HPDE6-E6E7 (cell line): ENCODE measurements around the gene FAM228B.
"Not testable (repeated sequence)": the region's sequence is repeated elsewhere in the genome, so short reads cannot be mapped to it uniquely, and the experiment has no call there.

Experiments
- DNase-seq: peaks from one replicate; pipeline ENCODE4 v3.0.0; 2011; ENCODE audit warnings: missing footprints; ENCODE audit errors: extremely low spot score

Gene FAM228B

GRCh38 chr2:24159708-24160107 lies 36.4 kb downstream of the FAM228B start:
- DNase-seq = no peak

DNA sequence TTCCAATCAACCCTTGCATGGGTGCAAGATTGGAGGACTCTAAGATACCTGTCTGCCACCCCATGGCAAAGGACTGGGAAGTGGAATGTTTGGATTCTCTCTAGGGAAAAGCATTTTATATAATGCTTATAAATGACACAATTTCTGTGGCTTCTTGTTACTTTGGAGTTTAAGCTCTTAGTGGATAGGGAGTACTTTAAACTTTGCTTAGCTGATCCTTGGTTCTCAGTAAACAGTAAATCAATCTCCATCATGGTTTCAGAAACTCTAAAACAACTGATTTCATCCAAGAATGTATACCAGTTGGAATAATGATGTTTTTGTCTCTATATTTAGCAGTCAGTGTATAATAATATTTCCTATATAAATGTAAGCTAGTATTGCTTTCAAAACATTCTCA lies 37.5 kb downstream of the FAM228B start:
- no peak for DNase-seq

GRCh38 chr2:24162494-24162893 lies 39.2 kb downstream of the FAM228B start:
- no peak for DNase-seq

DNA sequence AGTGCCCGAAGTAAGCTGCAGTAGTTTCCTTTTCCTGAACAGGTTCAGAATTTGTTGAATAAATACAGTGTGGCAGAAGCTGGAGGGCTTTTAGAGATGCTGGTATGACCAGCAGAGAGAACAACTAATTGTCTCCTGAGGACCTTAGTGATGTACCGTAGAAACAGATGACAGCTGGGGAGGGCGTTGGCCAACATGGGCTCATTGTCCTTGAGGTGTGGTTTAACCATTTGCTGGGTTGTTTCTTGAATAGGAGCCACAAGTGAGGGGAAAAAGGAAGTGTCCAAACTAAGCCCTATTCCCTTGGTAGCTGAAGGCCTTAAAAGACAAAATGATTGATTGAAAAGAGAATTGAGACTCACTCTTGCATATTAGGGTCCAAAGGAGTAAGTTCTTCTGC lies 39.9 kb downstream of the FAM228B start:
- no peak for DNase-seq

DNA sequence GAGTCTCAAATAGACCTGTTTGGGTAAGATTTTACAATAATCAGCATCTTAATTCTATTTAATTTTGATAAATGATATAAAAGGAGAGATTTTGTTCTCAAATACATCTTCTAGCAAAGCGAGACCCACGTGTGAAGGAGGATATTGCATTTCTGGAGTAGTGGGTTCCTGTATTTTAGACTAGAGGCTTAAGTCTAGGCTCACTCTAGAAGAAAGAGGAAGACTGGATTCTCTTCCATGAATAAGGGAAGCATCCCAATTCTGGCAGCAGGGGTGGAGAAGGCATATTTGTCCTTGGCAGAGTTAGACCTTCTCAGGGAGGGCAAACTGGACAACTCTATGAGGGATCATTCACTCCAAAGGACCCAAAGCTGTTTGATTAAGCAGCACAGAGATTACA lies 40.3 kb downstream of the FAM228B start:
- no peak for DNase-seq

DNA sequence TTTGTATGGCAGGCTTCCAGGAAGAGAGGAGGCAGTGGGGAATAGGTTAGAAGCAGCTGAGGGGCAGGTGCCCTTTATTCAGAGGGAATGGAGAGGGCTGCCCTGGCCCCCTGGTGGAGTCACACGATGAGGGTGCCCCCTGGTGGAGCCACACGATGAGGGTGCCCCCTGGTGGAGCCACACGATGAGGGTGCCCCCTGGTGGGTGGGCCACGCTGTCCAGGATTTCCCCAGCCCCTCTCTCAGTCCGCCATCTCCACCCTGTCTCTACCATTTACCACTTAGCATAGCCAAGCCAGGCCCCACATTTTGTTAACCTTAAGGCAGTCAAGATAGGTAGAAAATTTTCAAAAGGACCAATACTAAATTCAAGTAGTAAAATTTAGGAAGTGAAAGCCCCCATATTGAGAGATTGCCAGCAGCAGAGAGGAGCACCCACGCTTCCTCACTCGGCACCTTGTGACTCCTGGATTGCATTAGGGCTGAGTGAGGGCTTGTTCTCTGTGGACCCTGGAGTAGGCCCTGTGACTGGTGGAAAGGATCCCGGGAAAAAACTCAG lies 41.2 kb downstream of the FAM228B start:
- peak; percentile 47 for DNase-seq

GRCh38 chr2:24169023-24169422 lies 45.8 kb downstream of the FAM228B start:
- DNase-seq = no peak

GRCh38 chr2:24174851-24175277 lies 51.6 kb downstream of the FAM228B start, which contains the start of gene FAM228A:
Gene FAM228A (plus strand): TSS chr2:24175053. CDS start chr2:24175481, 428 bp downstream.
- no peak for DNase-seq

DNA sequence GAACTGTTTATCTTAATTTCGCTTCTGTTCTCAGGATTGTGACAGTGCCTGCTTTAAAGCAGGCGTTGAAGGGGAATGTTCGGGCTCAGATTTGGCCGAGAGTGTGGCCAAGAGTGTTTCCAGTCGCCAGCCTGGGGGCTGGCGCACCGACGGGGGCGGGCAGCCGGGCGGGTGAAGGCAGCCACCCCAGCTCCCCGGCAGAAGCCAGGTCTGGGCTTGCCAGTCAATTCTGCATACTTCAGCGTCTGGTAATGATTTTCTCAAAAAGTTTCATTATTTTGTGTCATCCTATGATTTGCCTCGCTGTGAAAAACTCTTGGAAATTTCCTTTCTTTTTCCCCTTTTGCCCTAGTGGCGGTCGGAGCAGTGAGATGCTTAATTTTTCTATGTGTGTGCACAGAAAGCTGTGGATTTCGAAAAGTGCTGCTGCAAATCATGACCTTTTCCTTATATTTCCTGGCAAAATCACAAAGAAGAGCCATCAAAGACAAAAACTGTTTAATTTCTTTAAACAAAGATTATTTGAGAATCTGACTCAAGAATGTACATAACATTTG lies 52.4 kb downstream of the FAM228B start:
- no peak for DNase-seq

GRCh38 chr2:24176326-24176725 lies 53.1 kb downstream of the FAM228B start:
- DNase-seq = no peak

- DNase-seq = no peak
These were observed 56.4 kb downstream of the FAM228B start for GRCh38 chr2:24179683-24180082.

DNA sequence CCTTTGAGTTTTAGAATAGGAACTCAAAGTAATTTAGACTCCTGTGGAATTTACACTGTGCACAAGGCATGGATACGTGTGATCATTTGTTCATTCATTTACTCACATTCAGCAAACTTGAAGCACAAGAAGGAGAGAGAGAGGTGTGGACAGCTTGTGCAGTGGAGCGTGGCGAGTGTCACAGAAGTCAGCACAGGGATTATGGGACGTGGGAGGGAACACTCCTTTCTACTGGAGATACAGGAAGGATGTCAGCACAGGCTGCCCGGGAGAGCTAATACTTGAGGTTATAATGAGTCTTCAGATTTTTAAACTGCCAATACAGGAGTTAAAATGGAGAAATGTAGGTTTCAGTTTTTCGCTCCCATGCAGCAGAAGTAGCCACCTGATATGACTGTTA lies 58.6 kb downstream of the FAM228B start:
- DNase-seq = no peak

GRCh38 chr2:24182507-24182906 lies 59.2 kb downstream of the FAM228B start:
- no peak for DNase-seq

GRCh38 chr2:24183366-24184069 lies 60.2 kb downstream of the FAM228B start:
- no peak for DNase-seq

- no peak for DNase-seq
These were observed 66.3 kb downstream of the FAM228B start for GRCh38 chr2:24189551-24189950.

DNA sequence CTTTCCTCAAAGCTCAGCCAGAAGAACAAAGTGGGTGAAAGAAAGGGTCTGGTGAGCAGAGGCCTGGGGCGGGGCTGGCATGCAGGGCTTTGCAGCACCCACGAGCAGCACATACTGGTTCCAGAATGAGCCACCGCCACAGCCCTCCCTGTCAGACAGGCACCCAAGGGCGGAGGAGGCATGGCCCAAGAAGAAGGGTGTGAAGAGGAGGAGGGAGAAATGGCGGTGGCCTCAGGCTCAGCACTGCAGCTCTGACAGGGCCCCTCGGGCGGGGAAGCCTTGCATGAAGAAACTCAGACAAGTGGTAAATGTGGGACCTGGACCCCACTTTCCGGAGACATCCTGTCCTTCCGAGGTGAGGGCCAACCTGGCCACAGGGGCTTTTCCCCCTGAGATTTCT lies 67.2 kb downstream of the FAM228B start:
- DNase-seq = no peak

GRCh38 chr2:24191156-24191555 lies 67.9 kb downstream of the FAM228B start:
- no peak for DNase-seq

GRCh38 chr2:24191848-24192247 lies 68.6 kb downstream of the FAM228B start:
- DNase-seq = no peak

- DNase-seq = not testable (repeated sequence)
These were observed 73.9 kb downstream of the FAM228B start for GRCh38 chr2:24197213-24197612.

DNA sequence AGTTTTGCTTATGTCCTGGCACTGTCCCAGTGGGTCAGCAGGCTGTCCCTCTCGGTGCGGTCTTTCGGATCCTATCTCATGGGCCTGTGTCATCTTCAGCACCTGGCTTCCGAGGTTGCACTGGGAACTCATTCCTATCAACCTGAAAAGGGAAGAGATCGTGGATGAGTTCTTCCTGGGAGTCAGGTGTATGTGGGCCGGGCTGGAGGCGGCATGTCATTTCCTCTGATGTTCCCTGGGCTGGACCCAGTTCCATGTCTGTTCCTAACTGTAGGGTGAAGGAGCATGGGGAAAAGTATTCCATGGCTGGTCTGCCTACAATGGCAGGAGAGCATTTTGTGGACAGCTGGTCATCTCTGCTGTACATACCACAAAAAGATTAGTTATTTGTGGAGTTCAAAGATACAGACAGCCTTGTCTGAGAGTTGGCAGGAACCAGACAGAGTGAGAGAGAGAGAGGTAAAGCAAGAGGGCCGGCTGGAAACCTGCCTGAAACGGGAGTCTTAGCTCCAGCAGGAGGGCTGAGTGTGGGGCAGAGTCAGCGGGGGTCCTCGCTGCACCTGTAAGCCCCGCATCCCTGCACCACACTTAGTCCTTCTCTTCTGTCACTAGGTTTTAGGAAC lies 76.8 kb downstream of the FAM228B start:
- no peak for DNase-seq

- DNase-seq = no peak
These were observed 77.5 kb downstream of the FAM228B start for GRCh38 chr2:24200799-24201198.

GRCh38 chr2:24203029-24203786 lies 79.9 kb downstream of the FAM228B start:
- DNase-seq = no peak
